ENCODE measurements around the gene SHISAL1.

- TF ChIP-seq, protein P1, sequence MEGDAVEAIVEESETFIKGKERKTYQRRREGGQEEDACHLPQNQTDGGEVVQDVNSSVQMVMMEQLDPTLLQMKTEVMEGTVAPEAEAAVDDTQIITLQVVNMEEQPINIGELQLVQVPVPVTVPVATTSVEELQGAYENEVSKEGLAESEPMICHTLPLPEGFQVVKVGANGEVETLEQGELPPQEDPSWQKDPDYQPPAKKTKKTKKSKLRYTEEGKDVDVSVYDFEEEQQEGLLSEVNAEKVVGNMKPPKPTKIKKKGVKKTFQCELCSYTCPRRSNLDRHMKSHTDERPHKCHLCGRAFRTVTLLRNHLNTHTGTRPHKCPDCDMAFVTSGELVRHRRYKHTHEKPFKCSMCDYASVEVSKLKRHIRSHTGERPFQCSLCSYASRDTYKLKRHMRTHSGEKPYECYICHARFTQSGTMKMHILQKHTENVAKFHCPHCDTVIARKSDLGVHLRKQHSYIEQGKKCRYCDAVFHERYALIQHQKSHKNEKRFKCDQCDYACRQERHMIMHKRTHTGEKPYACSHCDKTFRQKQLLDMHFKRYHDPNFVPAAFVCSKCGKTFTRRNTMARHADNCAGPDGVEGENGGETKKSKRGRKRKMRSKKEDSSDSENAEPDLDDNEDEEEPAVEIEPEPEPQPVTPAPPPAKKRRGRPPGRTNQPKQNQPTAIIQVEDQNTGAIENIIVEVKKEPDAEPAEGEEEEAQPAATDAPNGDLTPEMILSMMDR (IDR thresholded peaks at IDR 0.05): no peak
- no peak for TF ChIP-seq POLR2AphosphoS5 (IDR thresholded peaks at IDR 0.05)
Observed at GRCh38 chr22:44194569-44194968, 118.2 kb downstream of the SHISAL1 start.
